SK-N-DZ (cell line): ENCODE data around the gene LGALSL.
"Not testable (repeated sequence)": the region's sequence is repeated elsewhere in the genome, so short reads cannot be mapped to it uniquely, and the experiment has no call there.

Experiments used
- DNase-seq: peaks from one replicate; pipeline ENCODE4 v3.0.0-alpha.2; 2015; ENCODE audit warnings: low spot score

Gene LGALSL

GRCh38 chr2:64442277-64442676 lies 11.7 kb upstream of the LGALSL start:
- no peak for DNase-seq

- no peak for DNase-seq
Measured at GRCh38 chr2:64442801-64443429, 11.0 kb upstream of the LGALSL start.

- DNase-seq = not testable (repeated sequence)
Measured at GRCh38 chr2:64445970-64446369, 8.0 kb upstream of the LGALSL start.

GRCh38 chr2:64447317-64448040 lies 6.5 kb upstream of the LGALSL start:
- DNase-seq = no peak

- no peak for DNase-seq
Measured at GRCh38 chr2:64448041-64448426, 5.9 kb upstream of the LGALSL start.

- no peak for DNase-seq
Measured at GRCh38 chr2:64451051-64451450, 2.9 kb upstream of the LGALSL start.

- DNase-seq = peak; percentile 31
Measured at GRCh38 chr2:64454386-64455332, 697 bp downstream of the LGALSL start.

- DNase-seq = no peak
Measured at GRCh38 chr2:64455545-64455944, 1.6 kb downstream of the LGALSL start.

- no peak for DNase-seq
Measured at GRCh38 chr2:64456293-64456692, 2.3 kb downstream of the LGALSL start.

GRCh38 chr2:64457524-64457923 lies 3.6 kb downstream of the LGALSL start:
- DNase-seq = no peak

GRCh38 chr2:64459575-64459974 lies 5.6 kb downstream of the LGALSL start:
- no peak for DNase-seq

- DNase-seq = no peak
Measured at GRCh38 chr2:64460330-64460729, 6.4 kb downstream of the LGALSL start.

GRCh38 chr2:64461271-64462058 lies 7.5 kb downstream of the LGALSL start:
- DNase-seq = no peak

- no peak for DNase-seq
Measured at GRCh38 chr2:64462171-64462570, 8.2 kb downstream of the LGALSL start.

- DNase-seq = no peak
Measured at GRCh38 chr2:64462940-64463700, 9.2 kb downstream of the LGALSL start.

- no peak for DNase-seq
Measured at GRCh38 chr2:64463781-64464180, 9.8 kb downstream of the LGALSL start.

GRCh38 chr2:64466478-64467085 lies 12.6 kb downstream of the LGALSL start:
- DNase-seq = no peak

- no peak for DNase-seq
Measured at GRCh38 chr2:64467096-64467843, 13.3 kb downstream of the LGALSL start.

- DNase-seq = no peak
Measured at GRCh38 chr2:64469261-64469660, 15.3 kb downstream of the LGALSL start.

GRCh38 chr2:64470071-64470470 lies 16.1 kb downstream of the LGALSL start:
- DNase-seq = no peak
